ENCODE data around the gene DOCK3.
A peak's percentile ranks its signal among the peaks of the same experiment; 100 is the strongest.

Gene DOCK3

GRCh38 chr3:50674349-50675178 lies at the start of gene DOCK3:
DOCK3 (plus strand) TSS chr3:50674927; CDS start chr3:50675264, 337 bp downstream.
- peak; percentile 44 for DNase-seq (ENCODE audit: low read depth)

- DNase-seq (ENCODE audit: low read depth): no peak
These were observed 49.2 kb upstream of the DOCK3 start for GRCh38 chr3:50625231-50626182.

- DNase-seq (ENCODE audit: low read depth): no peak
These were observed 48.3 kb upstream of the DOCK3 start for GRCh38 chr3:50626401-50626800.

GRCh38 chr3:50627407-50628051 lies 47.2 kb upstream of the DOCK3 start:
- no peak for DNase-seq (ENCODE audit: low read depth)

- no peak for DNase-seq (ENCODE audit: low read depth)
These were observed 46.1 kb upstream of the DOCK3 start for GRCh38 chr3:50628601-50629000.

- DNase-seq (ENCODE audit: low read depth): no peak
These were observed 44.3 kb upstream of the DOCK3 start for GRCh38 chr3:50630394-50630793.

DNA sequence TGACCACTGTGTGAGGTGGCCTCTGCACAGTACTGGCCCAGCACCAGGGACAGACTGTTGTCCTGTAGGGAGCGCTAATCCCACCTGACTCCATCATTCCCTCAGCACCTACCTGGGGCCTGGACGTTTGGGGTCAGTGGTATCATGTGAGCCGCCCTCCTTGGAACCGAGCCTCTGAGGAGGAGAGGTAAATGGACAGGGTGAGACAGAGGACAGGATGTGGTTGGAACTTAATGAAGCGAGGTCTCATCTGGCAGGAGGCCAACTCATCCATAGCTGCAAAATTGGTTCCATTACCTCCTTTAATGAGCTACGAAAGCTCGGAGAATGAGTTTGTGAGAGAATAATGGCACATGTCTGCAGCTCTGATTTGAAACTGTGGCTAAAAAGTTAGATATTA lies 43.9 kb upstream of the DOCK3 start:
- DNase-seq (ENCODE audit: low read depth): no peak

DNA sequence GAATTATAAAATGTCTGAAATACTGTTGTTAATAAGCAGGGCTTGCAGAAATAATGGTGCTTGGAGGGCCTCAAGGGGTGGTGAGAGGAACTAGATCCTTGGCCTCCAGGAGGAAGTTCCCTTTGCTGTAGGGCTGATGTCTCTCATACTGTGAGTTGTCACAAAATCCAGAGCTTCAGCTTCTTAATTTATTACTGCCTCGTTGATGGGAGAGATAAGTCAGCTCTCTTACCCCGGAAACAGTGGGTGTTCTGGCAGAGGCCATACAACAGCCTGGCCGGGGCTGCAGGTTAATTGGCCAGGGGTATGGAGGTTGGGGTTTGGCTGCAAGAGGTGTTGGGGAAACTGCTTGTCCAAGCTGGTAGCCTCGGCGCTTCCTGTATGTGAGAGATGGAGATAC lies 42.3 kb upstream of the DOCK3 start:
- no peak for DNase-seq (ENCODE audit: low read depth)

GRCh38 chr3:50633230-50633790 lies 41.4 kb upstream of the DOCK3 start:
- DNase-seq (ENCODE audit: low read depth): no peak

- no peak for DNase-seq (ENCODE audit: low read depth)
These were observed 39.7 kb upstream of the DOCK3 start for GRCh38 chr3:50635066-50635465.

GRCh38 chr3:50637011-50637410 lies 37.7 kb upstream of the DOCK3 start:
- DNase-seq (ENCODE audit: low read depth): no peak

DNA sequence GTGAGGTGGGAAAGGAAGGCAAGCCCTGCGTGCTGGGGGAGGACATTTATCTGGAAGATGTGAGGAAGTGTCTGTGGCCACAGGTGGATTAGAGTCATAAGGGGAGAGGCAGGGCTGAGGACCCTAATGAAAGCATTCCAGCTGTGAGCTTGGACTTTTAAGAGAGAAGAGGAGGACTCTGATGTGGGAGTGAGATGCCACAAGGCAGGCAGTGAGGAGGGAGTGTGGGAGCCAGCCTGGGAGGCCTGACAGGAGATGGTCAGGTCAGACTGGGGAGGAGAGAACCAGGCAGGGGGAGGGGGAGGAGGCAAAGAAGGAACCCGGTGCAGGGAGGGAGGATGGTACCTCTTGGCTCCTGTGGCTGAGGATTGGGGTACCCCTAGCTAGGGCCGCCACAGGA lies 36.8 kb upstream of the DOCK3 start:
- DNase-seq (ENCODE audit: low read depth): no peak

GRCh38 chr3:50639055-50639494 lies 35.7 kb upstream of the DOCK3 start:
- no peak for DNase-seq (ENCODE audit: low read depth)

GRCh38 chr3:50642382-50642781 lies 32.3 kb upstream of the DOCK3 start:
- no peak for DNase-seq (ENCODE audit: low read depth)

DNA sequence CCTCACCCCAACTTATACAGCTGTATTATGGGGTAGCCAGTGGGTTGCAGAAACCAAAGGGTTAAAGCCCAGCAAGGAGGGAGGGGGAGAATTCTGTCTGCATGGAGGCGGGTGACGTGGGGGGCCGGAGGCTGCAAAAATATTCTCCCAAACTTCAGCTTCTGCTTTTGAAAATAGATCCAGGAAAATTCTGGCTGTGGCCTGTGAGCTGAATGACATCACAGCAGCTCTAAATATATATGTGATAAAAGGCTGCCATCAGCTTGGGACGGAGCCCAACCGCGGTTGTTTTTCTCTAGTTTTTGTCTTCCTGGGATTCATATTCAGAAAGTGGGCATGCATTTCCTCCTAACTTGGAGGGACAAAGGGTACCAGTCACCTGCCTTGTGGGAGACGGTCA lies 30.2 kb upstream of the DOCK3 start:
- DNase-seq (ENCODE audit: low read depth): no peak

- DNase-seq (ENCODE audit: low read depth): no peak
These were observed 29.3 kb upstream of the DOCK3 start for GRCh38 chr3:50645378-50645777.

DNA sequence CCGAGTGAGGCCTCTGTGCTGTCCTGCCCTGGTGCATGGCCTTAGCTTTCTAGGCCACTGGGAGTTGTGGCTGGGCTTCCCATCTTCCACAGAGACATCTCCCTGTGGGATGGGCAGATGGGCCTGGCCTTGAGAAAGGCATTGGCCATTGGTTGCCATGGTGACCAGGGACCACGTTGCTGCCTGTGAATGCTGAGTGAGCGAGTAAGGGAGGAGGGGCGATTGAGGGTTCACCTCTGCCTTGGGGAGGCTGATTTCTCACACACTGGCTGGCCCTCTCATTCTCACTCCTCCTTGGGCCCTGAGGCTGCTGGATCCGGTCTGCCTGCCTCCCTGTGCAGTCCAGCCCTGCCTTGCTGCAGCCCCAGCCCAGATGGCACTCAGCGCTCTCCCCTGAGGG lies 26.4 kb upstream of the DOCK3 start:
- no peak for DNase-seq (ENCODE audit: low read depth)

GRCh38 chr3:50648944-50649343 lies 25.8 kb upstream of the DOCK3 start:
- no peak for DNase-seq (ENCODE audit: low read depth)

GRCh38 chr3:50649451-50649931 lies 25.2 kb upstream of the DOCK3 start:
- DNase-seq (ENCODE audit: low read depth): no peak

DNA sequence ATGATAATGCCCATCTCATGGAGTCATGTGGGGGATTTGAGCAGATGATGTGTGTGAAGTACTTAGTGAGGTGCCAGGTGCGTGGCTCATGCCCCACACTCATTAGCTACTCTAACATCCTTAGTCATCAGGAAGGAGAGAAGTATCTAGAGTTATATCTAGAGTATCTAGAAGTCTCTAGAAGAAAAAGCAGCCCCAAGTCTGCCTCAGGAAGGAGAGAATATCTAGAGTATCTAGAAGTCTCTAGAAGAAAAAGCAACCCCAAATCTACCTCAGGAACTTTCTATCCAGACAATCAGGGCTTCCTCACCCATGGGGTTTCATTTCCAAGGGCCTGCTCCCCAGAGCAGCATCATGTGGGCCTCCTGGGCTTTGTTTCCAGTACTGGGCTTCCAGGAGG lies 24.7 kb upstream of the DOCK3 start:
- no peak for DNase-seq (ENCODE audit: low read depth)

DNA sequence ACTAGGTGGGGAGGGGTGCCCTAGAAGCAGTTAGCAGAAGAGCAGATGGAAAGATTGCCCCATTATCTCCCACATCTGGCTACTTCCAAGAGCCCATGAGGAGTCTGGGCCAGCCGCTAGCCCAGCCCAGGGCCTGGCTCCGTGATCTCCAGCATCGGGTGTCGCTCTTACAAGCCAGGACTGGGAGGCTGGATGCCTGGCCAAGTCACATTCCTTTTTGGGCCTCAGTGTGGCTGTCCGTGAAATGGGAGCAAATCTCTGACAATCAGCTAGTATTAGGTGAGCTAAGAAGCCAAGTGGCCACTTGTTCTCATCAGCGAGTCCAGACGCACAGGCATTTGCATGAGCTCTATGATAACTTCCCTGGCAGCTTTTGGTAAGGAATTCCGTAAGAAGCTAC lies 23.3 kb upstream of the DOCK3 start:
- no peak for DNase-seq (ENCODE audit: low read depth)

- no peak for DNase-seq (ENCODE audit: low read depth)
These were observed 22.7 kb upstream of the DOCK3 start for GRCh38 chr3:50651920-50652529.
